HG03558 (cell line): Measurements from ENCODE around the gene UNC13D.
"Not testable (repeated sequence)": the region's sequence is repeated elsewhere in the genome, so short reads cannot be mapped to it uniquely, and the experiment has no call there.

ENCODE experiments used
- ATAC-seq: cut with Tn5 transposase; IDR thresholded peaks from one replicate; pipeline ENCODE4 v1.9.1; 2021; ENCODE audit warnings: moderate number of reproducible peaks; ENCODE audit not compliant: unreplicated experiment; ENCODE audit errors: extremely low read depth

UNC13D gene

DNA sequence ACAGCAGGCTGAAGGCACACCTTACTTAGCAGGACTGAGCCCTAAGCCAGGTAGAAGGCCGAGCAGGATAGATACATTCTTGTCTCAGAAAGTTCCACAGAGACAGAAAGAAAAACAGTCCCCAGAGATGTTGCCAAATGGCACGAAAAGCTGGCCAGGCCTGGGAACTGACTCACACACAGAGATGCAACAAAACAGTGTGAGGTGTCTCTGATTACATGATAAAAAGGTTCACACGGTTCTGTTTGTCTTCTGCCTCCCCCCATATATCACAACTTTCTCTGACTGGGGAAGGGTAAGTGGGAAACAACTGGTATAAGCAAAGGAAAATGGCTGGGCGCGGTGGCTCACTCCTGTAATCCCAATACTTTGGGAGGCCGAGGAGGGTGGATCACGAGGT lies 9.2 kb upstream of the UNC13D start:
- no peak for ATAC-seq

DNA sequence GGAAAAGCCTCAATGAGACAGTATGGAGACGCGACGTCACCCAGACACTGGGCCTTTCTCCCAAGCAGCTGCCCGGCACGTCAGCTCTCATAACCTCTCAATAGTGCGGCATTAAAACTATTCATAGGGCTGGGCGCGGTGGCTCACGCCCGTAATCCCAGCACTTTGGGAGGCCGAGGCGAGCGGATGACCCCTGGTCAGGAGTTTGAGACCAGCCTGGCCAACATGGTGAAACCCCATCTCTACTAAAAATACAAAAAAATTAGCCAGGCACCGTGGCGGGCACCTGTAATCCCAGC lies 7.4 kb upstream of the UNC13D start:
- not testable (repeated sequence) for ATAC-seq

DNA sequence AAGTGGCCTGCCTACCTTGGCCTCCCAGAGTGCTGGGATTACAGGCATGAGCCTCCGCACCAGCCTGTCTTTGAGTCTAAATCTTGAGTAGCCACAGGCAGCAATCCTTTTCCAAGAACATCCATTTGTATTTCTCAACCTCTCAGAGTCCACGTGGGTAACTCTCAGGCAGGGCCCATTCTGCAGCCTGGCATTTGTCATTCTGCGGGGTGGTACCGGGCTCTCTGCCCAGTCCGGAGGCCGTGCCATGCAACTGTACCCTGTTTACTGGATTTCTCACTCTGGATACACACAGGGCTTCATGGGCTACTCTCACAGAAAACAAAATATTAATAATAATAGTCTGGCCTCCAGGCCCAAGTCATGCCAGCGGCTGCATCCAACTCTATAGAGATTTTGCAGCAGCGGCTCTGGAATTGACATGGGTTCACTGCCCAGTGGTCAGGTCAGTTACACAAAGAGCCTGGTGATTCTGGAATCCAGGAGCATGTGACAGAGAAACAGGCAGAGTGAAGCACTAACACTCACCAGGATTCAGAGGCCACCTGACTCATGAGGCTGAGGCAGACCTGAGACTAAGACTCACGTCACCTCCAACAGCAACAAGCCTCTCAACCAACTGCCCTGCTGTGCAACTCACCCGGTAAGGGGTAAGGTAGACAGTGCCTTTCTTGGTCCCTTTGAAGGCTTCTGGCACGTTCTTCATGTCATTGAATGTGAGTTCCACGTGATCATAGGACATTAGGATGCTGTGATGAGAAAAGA lies 6.9 kb upstream of the UNC13D start:
- no peak for ATAC-seq

DNA sequence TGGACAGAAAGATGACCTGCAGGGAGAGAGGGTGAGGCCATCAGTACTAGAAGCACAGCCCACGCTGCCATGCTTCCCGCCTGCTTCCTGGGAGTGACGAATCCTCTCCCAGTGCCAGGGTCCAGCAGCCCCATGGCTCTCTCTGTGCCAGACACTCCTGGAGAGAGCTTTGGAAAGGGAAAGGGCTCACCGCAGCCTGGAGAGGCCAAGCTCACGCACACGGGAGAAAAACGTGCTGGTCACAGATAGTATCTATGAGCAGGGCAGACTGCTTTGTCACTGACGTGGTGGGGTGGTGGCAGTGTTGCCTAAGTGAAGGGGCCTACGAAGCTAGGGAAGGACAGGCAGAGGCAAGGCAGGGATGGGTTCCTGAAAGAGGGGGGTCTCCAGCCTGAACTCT lies 5.5 kb upstream of the UNC13D start:
- no peak for ATAC-seq

DNA sequence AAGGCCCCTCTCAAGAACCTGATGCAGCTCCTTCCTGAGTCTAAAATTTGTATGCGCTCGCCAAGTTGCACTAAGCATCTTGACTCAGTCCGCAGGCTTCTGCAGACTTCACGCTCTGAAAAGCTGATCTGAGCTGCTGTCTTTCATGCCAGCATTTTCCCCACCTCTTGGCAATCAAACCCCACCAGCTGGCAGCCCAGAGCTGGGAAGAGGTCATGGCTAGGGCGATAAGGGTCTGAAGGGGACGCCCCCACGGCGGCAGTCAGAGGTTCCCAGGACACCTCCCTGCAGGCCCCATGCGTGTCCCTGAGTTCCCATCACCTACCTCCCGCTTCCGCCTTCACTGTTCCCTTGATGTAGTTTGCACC lies 5.1 kb upstream of the UNC13D start:
- no peak for ATAC-seq

DNA sequence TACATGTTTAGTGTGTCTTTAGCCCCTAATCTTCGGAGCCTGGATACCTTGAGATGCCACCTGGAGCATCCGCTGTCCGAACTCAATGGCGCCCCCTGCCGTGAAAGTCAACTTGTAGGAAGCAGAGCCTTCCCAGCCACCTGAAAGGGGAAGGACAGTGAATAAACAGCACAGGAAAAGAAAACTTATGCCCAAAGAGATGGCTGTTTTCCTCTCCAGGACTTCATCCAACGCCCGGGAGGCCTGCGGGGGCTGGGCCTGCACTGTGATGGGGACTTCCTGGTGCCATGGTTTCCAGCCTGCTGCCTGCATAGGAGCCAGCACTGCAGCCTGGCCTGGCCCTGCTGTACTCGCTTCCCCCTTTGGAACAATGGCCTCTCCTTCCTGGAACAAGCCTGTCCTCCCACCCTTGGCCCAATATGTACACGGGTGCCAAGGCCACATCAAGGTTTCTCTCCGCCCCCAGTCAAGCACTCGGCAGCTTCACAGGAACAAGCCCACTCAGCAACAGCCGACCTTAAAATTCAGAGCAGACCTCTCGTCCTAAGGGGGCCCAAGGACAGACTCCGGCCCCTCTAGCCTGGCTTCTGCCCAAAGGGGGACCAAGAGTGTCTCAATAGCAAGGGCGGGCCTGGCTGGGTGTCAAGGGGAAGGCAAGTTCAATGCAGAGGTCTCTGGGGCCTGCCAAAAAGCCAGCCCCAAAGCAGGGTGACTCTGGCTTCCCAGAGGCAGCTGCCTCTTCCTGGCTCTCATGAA lies 4.5 kb upstream of the UNC13D start:
- ATAC-seq = no peak

DNA sequence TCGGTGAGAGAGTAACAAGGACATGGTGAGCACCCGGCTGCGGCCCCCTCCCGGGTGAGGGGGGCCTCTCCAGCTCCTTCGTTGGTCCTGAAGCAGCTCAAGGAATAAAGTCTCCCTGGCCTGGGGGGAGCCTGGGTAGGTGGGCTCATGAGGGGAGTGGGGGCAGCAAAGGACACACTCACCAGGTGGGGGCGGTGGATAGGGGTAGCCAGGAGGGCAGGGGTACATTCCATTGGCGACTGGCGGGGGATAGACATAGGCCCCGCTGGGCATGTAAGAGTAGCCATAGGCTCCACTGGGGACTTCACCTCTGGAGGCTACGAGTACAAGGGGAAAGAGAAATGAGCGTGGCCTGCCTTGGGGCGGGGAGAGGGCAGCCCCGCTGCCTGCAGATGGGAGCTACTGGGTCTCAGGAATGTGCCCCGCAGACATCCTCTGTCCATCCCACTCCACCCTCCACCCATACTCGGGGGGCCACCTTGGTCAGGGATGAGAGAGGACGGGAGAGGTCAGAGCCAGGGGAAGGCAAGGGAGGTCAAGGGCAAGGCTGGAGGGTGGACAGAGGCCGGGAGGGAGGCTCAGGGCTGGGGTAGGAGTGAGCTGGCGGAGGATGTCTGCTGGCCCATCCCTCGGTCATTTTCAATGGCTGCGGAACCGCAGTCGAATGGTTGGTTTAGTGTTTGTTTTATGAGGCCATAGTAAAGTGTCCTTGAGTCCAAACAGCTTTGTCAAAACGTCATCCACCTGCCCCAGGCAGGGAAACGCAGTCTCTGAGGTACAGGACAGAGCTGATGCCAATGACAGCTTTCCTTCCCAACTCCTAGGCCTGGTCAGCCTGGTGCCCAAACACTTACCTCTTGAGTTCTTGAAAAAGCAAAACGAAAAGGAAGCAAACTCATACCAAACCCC lies 3.7 kb upstream of the UNC13D start:
- ATAC-seq = no peak

DNA sequence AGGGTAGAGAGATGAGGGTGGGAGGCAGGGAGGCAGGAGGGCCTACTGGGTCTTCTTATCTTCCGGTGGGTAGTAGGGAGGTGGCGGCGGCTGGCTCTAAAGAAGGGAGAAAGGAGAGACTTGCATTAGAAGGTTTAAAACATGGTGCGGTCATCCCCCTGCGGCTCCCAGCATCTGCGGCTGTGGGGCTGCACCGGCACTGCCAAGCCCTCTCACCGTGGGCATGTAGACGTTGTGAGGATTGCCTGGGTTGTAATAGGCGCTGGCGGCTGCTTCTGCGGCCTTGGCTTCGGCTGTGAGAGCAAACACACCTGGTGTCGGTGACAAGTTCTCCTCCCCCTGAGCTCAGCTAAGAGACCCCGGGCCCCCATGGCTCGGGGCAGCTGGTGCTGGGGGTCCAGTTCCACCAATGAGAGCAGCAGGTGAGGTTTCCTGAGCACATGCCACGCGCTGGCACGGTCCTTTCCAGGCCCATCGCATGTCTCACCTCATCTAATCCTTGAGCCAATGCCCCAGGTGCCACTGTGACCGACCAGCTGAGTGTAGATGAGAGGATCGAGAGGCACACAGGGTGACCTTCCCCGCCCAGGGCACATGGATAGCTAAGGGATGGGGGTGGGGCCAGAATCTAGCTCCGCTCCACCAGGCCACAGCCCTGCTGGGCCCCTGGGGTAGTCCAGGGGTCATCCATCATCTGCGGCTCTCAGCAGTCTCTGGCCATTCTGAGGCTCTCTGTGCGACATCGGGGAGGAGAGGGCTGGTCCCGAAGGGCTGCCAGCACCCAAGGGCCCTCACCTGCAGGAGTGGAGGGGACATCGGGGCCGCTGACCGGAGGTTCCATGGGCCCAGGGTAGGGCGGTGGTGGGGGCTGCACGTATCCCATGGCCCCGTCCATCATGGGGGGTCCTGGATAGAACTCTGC lies 2.7 kb upstream of the UNC13D start:
- ATAC-seq = no peak

DNA sequence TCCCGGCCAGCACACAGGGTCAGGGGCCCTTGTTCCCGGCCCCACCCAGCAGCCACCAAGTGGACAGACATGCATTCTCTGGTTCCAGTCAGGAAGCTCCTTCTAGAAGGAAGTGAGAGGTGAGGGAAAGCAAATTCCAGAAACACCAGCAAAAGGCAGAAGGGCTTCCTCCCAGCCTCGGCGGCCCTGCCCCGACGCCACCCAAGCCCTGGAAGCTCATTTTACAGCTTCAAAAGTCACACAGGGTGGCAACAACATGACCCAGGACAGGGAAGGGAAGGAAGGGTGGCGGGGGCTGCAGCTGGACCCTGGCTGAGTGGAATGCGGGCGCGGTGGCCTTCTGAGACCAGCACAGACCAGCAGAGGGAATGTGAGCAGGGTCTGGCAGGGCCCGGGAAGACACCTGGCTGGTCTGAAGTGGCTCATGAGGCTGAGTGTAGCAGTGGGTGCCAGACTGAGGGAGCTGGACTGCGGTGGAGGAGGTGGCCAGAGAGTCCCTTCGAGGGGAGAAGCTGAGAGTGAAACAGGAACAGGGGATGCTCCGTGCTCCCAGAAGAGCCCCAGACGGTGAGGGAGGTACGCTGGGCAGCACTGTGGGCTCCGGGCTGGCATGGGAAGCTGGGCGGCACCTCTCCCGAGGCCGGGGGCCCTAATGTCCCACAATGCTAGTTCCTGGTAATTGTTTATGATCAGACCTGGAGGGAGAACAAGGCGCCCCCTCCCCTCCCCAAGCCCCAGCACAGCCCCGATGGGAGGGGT lies 1.9 kb upstream of the UNC13D start:
- no peak for ATAC-seq

DNA sequence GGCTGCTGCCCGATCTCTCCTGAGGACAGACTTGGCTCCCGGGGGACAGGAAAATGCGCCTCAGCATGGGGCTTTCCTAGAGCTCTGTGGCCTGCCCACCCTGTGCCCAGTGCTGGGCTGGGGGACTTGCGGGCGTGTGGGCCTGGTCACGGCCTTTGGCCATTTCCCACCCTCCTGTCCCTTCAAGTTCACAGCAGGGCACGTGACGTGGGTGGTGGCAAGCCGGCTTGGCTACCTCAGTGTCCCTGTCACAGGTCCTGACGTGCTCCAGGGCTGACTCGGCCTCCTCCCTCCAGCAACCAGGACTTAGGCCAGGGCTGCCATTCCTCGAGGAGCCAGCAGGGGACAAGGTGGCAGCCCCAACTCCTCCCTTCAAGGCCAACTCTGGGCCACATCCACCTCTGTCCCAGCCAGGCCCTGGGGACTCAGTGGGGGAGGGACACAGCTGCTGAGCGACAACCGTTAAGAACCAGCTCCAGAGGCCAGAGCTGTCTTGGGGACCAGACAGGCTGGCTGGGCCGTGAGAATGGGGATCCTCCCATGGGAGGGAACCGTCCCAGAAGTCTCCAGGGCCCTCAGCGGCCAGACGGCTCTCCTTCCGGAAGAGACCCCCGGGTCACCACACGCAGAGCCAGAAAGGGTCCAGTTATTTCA lies 981 bp upstream of the UNC13D start:
- ATAC-seq = no peak

DNA sequence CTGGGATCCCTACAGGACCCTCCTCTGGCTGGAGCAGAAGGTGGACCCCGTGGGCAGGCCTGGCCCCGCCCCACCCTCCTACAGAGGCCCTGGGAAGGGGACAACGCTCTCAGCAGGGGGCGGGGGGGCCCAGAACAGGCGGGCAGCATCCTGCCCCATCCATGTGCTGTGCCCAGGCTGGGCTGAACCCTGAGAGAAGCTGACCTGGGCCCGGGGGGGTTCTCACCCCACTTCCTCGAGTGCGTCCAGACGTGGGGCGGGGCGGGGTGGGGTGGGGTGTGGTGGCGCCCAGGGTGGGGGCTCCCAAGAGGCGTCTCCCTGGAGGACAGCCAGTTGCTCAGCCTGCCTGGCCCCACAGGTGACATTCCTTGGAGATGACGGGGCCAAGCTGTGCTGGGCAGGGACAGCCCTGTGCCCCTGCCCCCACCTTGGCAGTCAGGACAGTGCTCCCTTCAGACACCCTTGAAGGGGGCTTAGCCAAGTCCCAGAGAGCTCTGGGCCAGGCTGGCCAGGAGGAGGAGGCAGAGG lies 390 bp upstream of the UNC13D start:
- no peak for ATAC-seq

DNA sequence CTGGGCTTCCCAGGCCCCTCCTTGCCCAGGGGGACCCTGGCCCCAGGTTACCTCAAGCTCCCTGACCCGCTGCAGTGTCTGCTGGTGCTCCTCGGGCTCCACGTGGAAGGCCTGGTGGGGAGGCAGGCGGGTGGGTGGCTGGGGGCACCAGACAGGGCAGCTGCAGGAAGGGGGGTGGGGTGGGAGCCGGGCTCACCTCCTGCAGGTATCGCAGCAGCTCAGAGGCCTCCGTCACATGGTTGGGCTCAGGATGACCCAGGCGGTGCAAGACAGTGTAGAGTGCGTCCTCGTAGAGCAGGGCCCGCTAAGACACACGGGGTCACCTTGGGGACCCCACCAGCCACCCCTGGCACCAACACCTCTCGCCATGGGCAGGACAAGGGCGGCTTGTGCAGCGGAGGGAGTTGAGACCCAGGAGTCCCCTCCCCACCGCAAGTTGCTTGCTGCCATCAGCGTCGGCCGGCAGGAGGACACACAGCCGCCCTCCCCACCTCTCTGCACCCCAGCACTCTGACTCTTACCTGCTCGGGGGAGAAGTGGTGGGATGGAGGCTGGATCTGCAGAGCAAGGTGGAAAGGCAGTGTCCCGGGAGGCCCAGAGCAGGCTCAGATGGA lies 1.1 kb downstream of the UNC13D start:
- ATAC-seq = no peak

DNA sequence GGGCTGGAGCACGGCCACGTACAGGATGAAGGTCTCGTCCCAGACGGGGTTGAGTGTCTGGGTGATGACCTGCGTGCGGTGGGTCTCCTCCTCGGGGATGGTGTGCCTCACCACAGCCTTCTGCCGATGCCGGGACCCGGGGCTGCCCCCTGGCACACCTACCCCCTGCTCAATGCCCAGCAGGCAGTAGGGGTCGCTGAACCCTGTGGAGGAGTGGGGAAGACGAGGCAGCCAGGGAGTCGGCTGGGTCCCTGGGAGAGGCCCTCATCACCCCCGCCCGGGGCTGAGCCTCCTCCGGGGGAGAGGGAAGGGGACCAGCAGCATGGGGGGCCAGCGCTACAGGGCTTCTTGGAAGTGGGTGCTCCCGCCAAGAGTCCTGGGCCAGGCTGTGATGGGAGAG lies 1.8 kb downstream of the UNC13D start:
- ATAC-seq = no peak

DNA sequence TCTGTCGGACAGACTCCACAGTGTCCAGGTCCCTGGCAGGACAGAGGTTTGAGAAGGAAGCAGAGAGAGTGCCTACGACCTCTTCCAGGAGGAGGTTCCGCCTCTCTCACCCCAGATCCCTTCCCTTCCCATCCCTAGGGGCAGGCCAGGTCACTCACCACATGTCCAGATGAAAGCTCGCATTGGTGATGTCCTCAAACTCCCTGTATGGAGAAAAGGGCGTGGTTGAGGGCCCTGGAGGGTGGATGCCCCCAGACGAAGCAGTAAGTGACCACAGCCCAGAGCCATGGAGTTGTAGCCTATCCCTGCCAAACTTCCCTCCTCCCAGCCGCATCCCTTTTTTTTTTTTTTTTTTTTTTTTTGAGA lies 3.4 kb downstream of the UNC13D start:
- no peak for ATAC-seq

DNA sequence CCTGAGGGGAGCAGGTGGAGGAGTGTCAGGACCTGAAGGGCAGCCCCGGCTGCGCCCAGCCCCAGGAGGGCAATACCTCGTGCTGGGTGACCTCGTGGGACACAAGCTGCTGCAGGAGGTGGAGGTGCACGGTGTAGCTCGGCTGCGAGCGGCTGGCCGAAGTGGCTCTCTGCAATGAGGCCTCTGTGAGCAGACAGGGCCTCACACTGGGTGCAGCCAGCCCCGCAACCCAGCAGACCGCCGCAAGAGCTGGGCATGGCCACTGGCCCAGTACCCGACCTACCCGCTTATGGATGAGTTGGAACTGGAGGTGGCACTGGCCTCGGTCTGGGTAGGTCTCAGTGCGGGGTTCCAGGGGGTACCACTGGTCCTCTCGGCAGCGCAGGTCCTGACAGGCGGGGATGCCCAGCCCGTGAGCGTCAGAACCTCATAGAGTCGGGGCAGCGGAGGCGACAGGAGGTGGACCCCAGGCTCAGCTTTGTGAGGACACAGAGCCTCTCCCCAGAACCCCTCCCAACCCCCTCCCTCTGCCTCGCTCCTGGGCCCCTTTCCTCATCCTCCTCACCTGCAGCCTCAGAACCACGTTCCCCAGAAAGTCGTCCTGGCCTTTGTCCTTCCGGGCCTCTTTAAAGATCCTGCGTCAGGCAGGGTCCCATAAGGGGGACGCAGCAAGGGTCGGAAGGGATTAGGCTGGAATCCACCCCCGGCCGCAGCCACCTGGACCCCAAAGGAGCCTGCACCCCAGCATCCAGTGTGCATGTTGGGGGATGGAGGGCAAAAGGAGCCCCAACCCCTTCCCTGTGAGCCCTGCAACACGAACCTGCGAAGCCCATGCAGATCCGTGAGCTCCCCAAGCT lies 4.0 kb downstream of the UNC13D start:
- no peak for ATAC-seq

DNA sequence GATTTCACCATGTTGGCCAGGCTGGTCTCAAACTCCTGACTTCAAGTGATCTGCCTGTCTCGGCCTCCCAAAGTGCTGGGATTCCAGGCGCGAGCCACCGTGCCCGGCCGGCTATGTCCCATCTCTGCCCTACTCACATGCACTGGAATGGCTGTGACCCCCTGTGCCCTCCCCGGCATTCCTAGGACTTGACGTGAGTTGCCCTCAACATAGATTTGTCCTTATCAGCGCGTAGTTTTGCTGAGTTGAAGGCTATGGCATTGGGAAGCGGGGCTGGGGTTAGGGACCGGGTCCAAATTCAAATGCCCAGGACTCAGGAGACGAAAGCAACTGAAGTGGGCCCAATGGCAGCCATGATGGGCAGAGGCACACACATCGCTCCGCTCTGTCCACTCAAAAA lies 5.8 kb downstream of the UNC13D start:
- no peak for ATAC-seq

DNA sequence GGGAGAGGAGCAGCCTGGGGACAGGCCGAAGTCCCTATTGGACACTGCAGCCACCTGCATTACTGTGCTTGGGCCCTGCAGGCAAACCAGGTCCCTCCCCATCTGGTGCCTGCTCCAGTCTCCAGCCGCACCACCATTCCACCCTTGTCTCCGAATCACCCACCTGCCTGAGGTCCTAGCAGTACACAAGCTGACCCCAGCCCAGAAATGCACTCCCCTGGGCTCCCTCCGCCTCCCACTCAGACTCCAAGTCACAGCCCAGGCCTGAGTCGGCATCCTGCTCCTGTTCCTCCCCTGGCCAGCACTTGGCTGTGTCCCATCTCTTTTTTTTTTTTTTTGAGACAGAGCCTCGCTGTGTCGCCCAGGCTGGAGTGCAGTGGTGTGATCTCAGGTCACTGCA lies 6.3 kb downstream of the UNC13D start:
- ATAC-seq = no peak
